ENCODE data around the gene MON1B. TPM values are rescaled to one million over a fixed set of nuclear protein-coding genes. Genes with fewer than 3 reads are reported as not detected.

The MON1B gene
- total and polyA plus RNA-seq, 2 of the 13 experiments (the other 11 are each of a cell fraction or from before 2014, with no cell fraction given): 13.4 to 15.6 TPM

DNA sequence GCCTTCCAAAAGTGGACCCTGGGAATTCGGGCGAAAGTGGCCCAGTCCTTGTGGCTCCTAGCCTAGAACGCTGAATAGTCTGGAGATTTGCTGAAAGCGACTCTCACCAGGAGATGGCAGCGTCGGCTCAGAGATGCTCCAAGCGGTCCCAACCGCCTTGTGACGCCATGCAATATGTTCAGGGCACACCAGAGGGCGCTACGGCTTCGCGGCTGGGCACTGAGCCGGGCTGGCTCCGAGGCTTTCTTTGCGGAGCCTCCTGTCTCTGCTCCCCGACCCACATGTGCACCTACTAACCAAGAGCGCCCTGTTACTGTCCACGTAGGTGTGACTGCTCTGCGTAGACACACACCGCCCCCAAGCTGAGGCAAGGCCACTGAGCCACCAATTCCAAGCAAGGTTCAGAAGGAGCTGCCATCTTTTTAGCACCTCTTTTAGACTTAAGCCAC, 45.1 kb downstream of the MON1B start (continued):
- TF ChIP-seq, protein P1, sequence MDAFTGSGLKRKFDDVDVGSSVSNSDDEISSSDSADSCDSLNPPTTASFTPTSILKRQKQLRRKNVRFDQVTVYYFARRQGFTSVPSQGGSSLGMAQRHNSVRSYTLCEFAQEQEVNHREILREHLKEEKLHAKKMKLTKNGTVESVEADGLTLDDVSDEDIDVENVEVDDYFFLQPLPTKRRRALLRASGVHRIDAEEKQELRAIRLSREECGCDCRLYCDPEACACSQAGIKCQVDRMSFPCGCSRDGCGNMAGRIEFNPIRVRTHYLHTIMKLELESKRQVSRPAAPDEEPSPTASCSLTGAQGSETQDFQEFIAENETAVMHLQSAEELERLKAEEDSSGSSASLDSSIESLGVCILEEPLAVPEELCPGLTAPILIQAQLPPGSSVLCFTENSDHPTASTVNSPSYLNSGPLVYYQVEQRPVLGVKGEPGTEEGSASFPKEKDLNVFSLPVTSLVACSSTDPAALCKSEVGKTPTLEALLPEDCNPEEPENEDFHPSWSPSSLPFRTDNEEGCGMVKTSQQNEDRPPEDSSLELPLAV (CRISPR knock-in tag; conservative IDR thresholded peaks at IDR 0.05; ENCODE audit: low read depth): no peak
- TF ChIP-seq, protein P2, sequence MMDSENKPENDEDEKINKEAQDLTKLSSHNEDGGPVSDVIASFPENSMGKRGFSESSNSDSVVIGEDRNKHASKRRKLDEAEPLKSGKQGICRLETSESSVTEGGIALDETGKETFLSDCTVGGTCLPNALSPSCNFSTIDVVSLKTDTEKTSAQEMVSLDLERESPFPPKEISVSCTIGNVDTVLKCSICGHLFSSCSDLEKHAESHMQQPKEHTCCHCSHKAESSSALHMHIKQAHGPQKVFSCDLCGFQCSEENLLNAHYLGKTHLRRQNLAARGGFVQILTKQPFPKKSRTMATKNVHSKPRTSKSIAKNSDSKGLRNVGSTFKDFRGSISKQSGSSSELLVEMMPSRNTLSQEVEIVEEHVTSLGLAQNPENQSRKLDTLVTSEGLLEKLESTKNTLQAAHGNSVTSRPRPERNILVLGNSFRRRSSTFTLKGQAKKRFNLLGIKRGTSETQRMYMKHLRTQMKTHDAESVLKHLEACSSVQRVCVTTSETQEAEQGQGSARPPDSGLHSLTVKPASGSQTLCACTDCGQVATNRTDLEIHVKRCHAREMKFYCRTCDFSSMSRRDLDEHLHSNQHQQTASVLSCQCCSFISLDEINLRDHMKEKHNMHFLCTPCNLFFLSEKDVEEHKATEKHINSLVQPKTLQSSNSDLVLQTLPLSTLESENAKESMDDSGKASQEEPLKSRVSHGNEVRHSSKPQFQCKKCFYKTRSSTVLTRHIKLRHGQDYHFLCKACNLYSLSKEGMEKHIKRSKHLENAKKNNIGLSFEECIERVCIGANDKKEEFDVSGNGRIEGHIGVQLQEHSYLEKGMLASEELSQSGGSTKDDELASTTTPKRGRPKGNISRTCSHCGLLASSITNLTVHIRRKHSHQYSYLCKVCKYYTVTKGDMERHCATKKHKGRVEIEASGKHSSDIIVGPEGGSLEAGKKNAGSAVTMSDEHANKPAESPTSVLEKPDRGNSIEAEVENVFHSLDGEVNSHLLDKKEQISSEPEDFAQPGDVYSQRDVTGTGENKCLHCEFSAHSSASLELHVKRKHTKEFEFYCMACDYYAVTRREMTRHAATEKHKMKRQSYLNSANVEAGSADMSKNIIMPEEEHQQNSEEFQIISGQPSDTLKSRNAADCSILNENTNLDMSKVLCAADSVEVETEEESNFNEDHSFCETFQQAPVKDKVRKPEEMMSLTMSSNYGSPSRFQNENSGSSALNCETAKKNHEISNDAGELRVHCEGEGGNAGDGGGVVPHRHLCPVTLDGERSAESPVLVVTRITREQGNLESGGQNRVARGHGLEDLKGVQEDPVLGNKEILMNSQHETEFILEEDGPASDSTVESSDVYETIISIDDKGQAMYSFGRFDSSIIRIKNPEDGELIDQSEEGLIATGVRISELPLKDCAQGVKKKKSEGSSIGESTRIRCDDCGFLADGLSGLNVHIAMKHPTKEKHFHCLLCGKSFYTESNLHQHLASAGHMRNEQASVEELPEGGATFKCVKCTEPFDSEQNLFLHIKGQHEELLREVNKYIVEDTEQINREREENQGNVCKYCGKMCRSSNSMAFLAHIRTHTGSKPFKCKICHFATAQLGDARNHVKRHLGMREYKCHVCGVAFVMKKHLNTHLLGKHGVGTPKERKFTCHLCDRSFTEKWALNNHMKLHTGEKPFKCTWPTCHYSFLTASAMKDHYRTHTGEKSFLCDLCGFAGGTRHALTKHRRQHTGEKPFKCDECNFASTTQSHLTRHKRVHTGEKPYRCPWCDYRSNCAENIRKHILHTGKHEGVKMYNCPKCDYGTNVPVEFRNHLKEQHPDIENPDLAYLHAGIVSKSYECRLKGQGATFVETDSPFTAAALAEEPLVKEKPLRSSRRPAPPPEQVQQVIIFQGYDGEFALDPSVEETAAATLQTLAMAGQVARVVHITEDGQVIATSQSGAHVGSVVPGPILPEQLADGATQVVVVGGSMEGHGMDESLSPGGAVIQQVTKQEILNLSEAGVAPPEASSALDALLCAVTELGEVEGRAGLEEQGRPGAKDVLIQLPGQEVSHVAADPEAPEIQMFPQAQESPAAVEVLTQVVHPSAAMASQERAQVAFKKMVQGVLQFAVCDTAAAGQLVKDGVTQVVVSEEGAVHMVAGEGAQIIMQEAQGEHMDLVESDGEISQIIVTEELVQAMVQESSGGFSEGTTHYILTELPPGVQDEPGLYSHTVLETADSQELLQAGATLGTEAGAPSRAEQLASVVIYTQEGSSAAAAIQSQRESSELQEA (CRISPR knock-in tag; IDR thresholded peaks at IDR 0.05; ENCODE audit: not compliant biosample characterization): peak; percentile 30
- TF ChIP-seq FOXC1 (CRISPR knock-in tag; IDR thresholded peaks at IDR 0.05; ENCODE audit: borderline replicate concordance): peak; percentile 69; the same call in 1 of the 2 replicates
- no peak for TF ChIP-seq MEIS1 (CRISPR knock-in tag; IDR thresholded peaks at IDR 0.05; ENCODE audit: borderline replicate concordance)
- no peak for TF ChIP-seq ZNF468 (CRISPR knock-in tag; IDR thresholded peaks at IDR 0.05)
- peak; percentile 98 for TF ChIP-seq XRCC5 (optimal IDR thresholded peaks at IDR 0.05; ENCODE audit: low read length)
- no peak for TF ChIP-seq SOX13 (IDR thresholded peaks at IDR 0.05)
- TF ChIP-seq SOX13 (CRISPR knock-in tag; conservative IDR thresholded peaks at IDR 0.05 in 1 of 2, IDR thresholded peaks at IDR 0.05 in 1 of 2): peak in 1 of 2 experiments; percentile 45; a peak in 2 of 4 replicates
- TF ChIP-seq ARID2 (CRISPR knock-in tag; IDR thresholded peaks at IDR 0.05; ENCODE audit: borderline replicate concordance): no peak
- TF ChIP-seq ZNF703 (CRISPR knock-in tag; IDR thresholded peaks at IDR 0.05; ENCODE audit: borderline replicate concordance): no peak
- TF ChIP-seq GZF1 (CRISPR knock-in tag; IDR thresholded peaks at IDR 0.05): no peak
- TF ChIP-seq ZNF772 (CRISPR knock-in tag; IDR thresholded peaks at IDR 0.05): no peak
- TF ChIP-seq DNMT3B (CRISPR knock-in tag; conservative IDR thresholded peaks at IDR 0.05): 0 out of 2 replicates have a peak, but pooled peaks have one; percentile 44
- TF ChIP-seq EP300 (IDR thresholded peaks at IDR 0.05; ENCODE audit: low read depth in 2 of 2, low read length in 2 of 2): no peak
- no peak for TF ChIP-seq EP300 (CRISPR knock-in tag; IDR thresholded peaks at IDR 0.05; ENCODE audit: borderline replicate concordance)
- TF ChIP-seq, protein P3, sequence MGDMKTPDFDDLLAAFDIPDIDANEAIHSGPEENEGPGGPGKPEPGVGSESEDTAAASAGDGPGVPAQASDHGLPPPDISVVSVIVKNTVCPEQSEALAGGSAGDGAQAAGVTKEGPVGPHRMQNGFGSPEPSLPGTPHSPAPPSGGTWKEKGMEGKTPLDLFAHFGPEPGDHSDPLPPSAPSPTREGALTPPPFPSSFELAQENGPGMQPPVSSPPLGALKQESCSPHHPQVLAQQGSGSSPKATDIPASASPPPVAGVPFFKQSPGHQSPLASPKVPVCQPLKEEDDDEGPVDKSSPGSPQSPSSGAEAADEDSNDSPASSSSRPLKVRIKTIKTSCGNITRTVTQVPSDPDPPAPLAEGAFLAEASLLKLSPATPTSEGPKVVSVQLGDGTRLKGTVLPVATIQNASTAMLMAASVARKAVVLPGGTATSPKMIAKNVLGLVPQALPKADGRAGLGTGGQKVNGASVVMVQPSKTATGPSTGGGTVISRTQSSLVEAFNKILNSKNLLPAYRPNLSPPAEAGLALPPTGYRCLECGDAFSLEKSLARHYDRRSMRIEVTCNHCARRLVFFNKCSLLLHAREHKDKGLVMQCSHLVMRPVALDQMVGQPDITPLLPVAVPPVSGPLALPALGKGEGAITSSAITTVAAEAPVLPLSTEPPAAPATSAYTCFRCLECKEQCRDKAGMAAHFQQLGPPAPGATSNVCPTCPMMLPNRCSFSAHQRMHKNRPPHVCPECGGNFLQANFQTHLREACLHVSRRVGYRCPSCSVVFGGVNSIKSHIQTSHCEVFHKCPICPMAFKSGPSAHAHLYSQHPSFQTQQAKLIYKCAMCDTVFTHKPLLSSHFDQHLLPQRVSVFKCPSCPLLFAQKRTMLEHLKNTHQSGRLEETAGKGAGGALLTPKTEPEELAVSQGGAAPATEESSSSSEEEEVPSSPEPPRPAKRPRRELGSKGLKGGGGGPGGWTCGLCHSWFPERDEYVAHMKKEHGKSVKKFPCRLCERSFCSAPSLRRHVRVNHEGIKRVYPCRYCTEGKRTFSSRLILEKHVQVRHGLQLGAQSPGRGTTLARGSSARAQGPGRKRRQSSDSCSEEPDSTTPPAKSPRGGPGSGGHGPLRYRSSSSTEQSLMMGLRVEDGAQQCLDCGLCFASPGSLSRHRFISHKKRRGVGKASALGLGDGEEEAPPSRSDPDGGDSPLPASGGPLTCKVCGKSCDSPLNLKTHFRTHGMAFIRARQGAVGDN (CRISPR knock-in tag; IDR thresholded peaks at IDR 0.05): peak; percentile 62
